ENCODE results near the gene GSTM3.

DNA sequence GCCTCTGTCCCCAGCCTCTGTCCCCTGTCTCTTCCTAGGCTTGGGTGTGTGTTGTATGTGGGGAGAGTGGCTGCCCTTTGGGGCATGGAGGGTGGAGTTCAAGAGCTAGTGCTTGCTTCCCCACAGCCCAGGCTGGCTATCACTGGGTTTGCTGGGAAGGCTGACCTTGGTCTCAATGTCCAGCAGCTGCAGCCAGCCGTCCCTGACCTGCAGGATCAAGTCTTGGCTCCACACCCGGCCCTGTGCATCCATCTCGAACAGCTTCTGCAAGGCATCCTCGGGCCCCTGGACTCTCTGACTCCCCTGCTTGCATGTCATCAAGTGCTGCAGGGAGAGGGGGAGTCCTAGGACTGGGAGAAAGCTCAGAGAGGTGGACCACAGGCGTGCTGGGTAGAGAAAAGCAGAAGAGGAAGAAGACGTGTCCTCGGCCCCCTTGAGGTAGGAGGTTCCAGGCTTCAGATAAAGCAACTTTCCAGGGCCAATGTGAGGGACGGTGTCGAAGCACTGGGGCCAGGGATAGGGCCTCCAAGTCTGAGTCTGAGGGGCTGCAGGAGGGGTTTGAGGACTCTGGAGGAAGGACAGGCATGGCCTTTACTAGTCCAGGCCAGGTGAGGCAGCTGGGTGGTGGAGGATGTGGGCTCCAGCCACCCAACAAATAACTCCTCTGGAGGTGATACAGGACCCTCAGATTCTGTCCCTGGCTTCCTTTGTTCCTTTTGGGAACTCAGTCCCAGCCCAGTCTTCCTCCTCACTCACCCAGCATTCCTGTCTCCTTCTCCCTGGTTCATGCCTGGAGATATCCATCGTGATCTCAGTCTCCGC is 18.9 kb upstream of the GSTM3 start:
- no peak for TF ChIP-seq ZNF610 (tag by site-specific recombination; IDR thresholded peaks at IDR 0.05; ENCODE audit: borderline replicate concordance)
- no peak for TF ChIP-seq ZEB2 (tag by site-specific recombination; IDR thresholded peaks at IDR 0.05)
- no peak for TF ChIP-seq ZNF768 (tag by site-specific recombination; IDR thresholded peaks at IDR 0.05)
- no peak for TF ChIP-seq ZNF133 (tag by site-specific recombination; IDR thresholded peaks at IDR 0.05)
- no peak for TF ChIP-seq ZNF549 (tag by site-specific recombination; IDR thresholded peaks at IDR 0.05)
- TF ChIP-seq, protein P1, sequence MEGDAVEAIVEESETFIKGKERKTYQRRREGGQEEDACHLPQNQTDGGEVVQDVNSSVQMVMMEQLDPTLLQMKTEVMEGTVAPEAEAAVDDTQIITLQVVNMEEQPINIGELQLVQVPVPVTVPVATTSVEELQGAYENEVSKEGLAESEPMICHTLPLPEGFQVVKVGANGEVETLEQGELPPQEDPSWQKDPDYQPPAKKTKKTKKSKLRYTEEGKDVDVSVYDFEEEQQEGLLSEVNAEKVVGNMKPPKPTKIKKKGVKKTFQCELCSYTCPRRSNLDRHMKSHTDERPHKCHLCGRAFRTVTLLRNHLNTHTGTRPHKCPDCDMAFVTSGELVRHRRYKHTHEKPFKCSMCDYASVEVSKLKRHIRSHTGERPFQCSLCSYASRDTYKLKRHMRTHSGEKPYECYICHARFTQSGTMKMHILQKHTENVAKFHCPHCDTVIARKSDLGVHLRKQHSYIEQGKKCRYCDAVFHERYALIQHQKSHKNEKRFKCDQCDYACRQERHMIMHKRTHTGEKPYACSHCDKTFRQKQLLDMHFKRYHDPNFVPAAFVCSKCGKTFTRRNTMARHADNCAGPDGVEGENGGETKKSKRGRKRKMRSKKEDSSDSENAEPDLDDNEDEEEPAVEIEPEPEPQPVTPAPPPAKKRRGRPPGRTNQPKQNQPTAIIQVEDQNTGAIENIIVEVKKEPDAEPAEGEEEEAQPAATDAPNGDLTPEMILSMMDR (tag by site-specific recombination; IDR thresholded peaks at IDR 0.05), result no peak
- no peak for TF ChIP-seq ZNF416 (tag by site-specific recombination; IDR thresholded peaks at IDR 0.05)
- no peak for TF ChIP-seq MYNN (tag by site-specific recombination; IDR thresholded peaks at IDR 0.05; ENCODE audit: borderline replicate concordance)
- TF ChIP-seq ZSCAN16 (tag by site-specific recombination; IDR thresholded peaks at IDR 0.05), result no peak
- TF ChIP-seq ZNF501 (tag by site-specific recombination; IDR thresholded peaks at IDR 0.05), result no peak
- no peak for TF ChIP-seq ZNF274 (IDR thresholded peaks at IDR 0.05; ENCODE audit: low read length)
- TF ChIP-seq ZNF274 (tag by site-specific recombination; IDR thresholded peaks at IDR 0.05; ENCODE audit: borderline replicate concordance), result no peak
- TF ChIP-seq ZBTB8A (tag by site-specific recombination; IDR thresholded peaks at IDR 0.05), result no peak
- TF ChIP-seq ZNF23 (tag by site-specific recombination; IDR thresholded peaks at IDR 0.05; ENCODE audit: borderline replicate concordance), result no peak

Data from HEK293 (cell line).